Pancreas (tissue), 10 donors: Measurements from ENCODE around the gene SYNJ2. TPM values are rescaled to one million over a fixed set of nuclear protein-coding genes. Genes with fewer than 3 reads are reported as not detected.

Experiments used
- ATAC-seq, 4 donors: fragments of 200-7000 bp; cut with Tn5 transposase; one replicate each; pipeline versions ENCODE4 v1.8.0 to v1.9.1; 2020; ENCODE audit warnings: mild to moderate bottlenecking in 4 of 4, moderate library complexity in 4 of 4
- DNase-seq, 6 donors: peaks; one replicate each; pipeline ENCODE4 v3.0.0-alpha.2; 2020
- FAIRE-seq: peaks from 2 replicates; lab custom pipeline; 2012; peaks lifted over from hg19 to GRCh38; lab: Jason Lieb, UNC
- H3K27ac ChIP-seq, 4 donors: fragments of 200-600 bp; sonication (generic); 1 replicate in 3 of 4; 2 replicates in 1 of 4; pipeline versions ENCODE4 v1.5.0 to v1.8.0; 2020
- H3K27me3 ChIP-seq, 4 donors: fragments of 200-600 bp; one replicate each; pipeline ENCODE4 v1.8.0; 2021
- H3K36me3 ChIP-seq, 3 donors: fragments of 200-600 bp; sonication (generic) in 1 of 3; one replicate each; pipeline versions ENCODE4 v1.5.0 to v1.8.0; 2020 to 2021
- H3K4me1 ChIP-seq, 3 donors: fragments of 200-600 bp; one replicate each; pipeline ENCODE4 v1.8.0; 2021
- H3K4me3 ChIP-seq, 4 donors: fragments of 200-600 bp; sonication (generic) in 2 of 4; one replicate each; pipeline versions ENCODE4 v1.5.0 to v1.8.0; 2020 to 2021
- H3K9me3 ChIP-seq, 4 donors: fragments of 200-600 bp; one replicate each; pipeline ENCODE4 v1.8.0; 2021
- whole genome bisulfite sequencing, 2 donors: extraction: QIAGEN DNeasy Blood & Tissue Kit; methylation state at CpG; one replicate each; pipeline ENCODE4 v1.1.7; 2013; 5-methylcytosine and 5-hydroxymethylcytosine counted together
- intact Hi-C, 3 donors: fragments of 100-400 bp; cut with DNase I; formaldehyde crosslinking; loops; one replicate each; pipeline versions ENCODE4 v1.11.1 to v1.14.2; 2022
- polyA plus RNA-seq, 2 donors: library from polyadenylated mRNA; stranded (reverse); fragments of 200-250 nt; gene quantifications; one replicate each; pipeline ENCODE4 v1.2.3, GENCODE V29; 2013
- total RNA-seq, 6 donors: library from RNA; stranded (reverse); fragmentation: NEBNext Ultra II Directional in 4 of 6; extraction: Animal tissue kit (Norgen Biotek cat#: 25700) in 4 of 6; gene quantifications; one replicate each; pipeline versions ENCODE4 v1.2.1 to v1.2.4, GENCODE V29; 2021 to 2023
- TF ChIP-seq, protein P1 (sequence below), 4 donors: fragments of 200-600 bp; sonication (generic) in 3 of 4; IDR thresholded peaks; one replicate each; pipeline versions ENCODE4 v1.5.0 to v1.8.0; 2021; ENCODE audit warnings: antibody characterized with exemption in 4 of 4
- donor health status: healthy with polysubstance abuse.
- donor health status: DM: no; HTN: no; CAD: no; lungs with moderate emphysema.
- donor health status: DM: no; HTN: no; CAD: no.
- donor health status: control.
- donor health status: control.
- donor health status: Bipolar disorder and iron deficiency.
- donor health status: DM: yes; HTN: yes; CAD: no.
- donor health status: DM: no; HTN: no; CAD: no.
- donor health status: DM: no; HTN: no; CAD: no.
- donor health status: DM: yes; HTN: yes; CAD: no.

The SYNJ2 gene
- total and polyA plus RNA-seq, 8 donors = 7.9 to 17.1 (median 9.9) TPM

DNA sequence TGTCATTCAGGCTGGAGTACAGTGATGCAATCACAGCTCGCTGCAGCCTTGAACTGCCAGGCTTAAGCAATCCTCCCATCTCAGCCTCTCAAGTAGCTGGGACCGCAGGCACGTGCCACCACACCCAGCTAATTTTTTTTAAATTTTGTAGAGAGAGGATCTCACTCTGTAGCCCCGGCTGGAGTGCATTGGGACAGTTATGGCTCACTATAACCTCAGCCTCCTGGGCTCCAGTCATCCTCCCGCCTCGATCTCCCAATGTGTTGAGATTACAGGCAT lies 99.9 kb downstream of the SYNJ2 start:
- FAIRE-seq (no peak), DNase-seq (no peak), ATAC-seq (no peak)
- Histone ChIP-seq H3K4me3 (no peak overlapping the region), H3K4me1 (no peaks in the 10 kb centered on the region), H3K27ac (no peak overlapping the region), H3K27me3 (no peaks in the 10 kb centered on the region), H3K9me3 (no peaks in the 10 kb centered on the region), H3K36me3 (peaks cover 0 to 35% (median 19%) of the 10 kb centered on the region in 3 donors)
- TF ChIP-seq, protein P1, sequence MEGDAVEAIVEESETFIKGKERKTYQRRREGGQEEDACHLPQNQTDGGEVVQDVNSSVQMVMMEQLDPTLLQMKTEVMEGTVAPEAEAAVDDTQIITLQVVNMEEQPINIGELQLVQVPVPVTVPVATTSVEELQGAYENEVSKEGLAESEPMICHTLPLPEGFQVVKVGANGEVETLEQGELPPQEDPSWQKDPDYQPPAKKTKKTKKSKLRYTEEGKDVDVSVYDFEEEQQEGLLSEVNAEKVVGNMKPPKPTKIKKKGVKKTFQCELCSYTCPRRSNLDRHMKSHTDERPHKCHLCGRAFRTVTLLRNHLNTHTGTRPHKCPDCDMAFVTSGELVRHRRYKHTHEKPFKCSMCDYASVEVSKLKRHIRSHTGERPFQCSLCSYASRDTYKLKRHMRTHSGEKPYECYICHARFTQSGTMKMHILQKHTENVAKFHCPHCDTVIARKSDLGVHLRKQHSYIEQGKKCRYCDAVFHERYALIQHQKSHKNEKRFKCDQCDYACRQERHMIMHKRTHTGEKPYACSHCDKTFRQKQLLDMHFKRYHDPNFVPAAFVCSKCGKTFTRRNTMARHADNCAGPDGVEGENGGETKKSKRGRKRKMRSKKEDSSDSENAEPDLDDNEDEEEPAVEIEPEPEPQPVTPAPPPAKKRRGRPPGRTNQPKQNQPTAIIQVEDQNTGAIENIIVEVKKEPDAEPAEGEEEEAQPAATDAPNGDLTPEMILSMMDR (IDR thresholded peaks at IDR 0.05) = no peak
- intact Hi-C loops = no loop called here
- WGBS, 2 donors = 93 to 98% methylated on average over 6 of the region's 6 CpGs

GRCh38 chr6:158083455-158084325 lies 102.0 kb downstream of the SYNJ2 start:
- intact Hi-C loops = no loop called here
- Histone ChIP-seq H3K27ac (no peak overlapping the region), H3K4me3 (no peak overlapping the region), H3K27me3 (no peaks in the 10 kb centered on the region), H3K4me1 (no peaks in the 10 kb centered on the region), H3K9me3 (no peaks in the 10 kb centered on the region), H3K36me3 (peaks cover 0 to 39% (median 11%) of the 10 kb centered on the region in 3 donors)
- ATAC-seq (no peak), FAIRE-seq (no peak), DNase-seq (no peak)
- TF ChIP-seq, protein P1 (IDR thresholded peaks at IDR 0.05) = no peak
- 89 to 92% methylated on average over 23 of the region's 23 CpGs for WGBS, 2 donors

DNA sequence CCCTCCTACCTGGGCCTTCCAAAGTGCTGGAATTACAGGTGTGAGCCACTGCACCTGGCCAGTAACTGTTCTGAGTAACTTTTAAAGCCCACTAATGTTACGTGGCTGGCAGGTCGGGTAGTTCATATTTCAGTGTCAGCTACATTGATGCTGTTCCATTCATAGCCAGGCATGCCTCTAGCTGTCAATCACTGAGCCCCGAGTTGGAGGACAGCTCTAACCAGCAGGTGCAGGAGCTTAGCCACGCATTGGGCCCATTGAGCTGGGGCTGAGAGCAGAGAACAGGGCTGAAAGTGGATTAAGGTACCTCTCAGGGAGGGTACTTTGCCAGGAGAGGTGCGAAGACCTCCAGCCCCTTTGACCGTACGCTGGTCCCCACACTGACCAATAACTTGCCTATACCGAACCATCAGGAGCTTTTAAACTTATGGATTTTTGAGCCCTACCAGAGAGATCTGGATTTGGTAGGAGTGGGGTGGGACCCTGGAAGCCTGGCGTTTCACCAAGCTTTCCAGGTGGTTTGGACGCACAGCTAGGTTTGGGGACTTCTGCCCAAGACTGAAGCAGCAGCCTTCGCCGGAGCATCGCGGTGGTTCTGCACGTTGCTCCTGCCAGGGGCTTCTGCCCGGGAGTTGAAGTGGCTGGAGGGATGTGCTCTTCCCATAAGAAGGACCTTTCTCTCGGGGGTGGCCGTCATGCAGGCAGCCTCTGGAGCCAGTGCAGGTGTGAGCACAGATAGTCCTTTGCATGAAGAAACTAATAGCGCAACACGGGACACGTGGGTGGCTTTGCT lies 103.8 kb downstream of the SYNJ2 start:
- no peaks in the 10 kb centered on the region for H3K27me3 ChIP-seq
- DNase-seq (no peak), FAIRE-seq (no peak), ATAC-seq (no peak)
- H3K4me1 ChIP-seq = no peaks in the 10 kb centered on the region
- no peaks in the 10 kb centered on the region for H3K9me3 ChIP-seq
- H3K27ac ChIP-seq = no peak overlapping the region
- TF ChIP-seq, protein P1 (IDR thresholded peaks at IDR 0.05) = no peak
- WGBS, 2 donors = 89 to 93% methylated on average over 21 of the region's 21 CpGs
- H3K4me3 ChIP-seq = no peak overlapping the region
- peaks cover 0 to 39% (median 11%) of the 10 kb centered on the region in 3 donors for H3K36me3 ChIP-seq
- intact Hi-C loops = no loop called here

DNA sequence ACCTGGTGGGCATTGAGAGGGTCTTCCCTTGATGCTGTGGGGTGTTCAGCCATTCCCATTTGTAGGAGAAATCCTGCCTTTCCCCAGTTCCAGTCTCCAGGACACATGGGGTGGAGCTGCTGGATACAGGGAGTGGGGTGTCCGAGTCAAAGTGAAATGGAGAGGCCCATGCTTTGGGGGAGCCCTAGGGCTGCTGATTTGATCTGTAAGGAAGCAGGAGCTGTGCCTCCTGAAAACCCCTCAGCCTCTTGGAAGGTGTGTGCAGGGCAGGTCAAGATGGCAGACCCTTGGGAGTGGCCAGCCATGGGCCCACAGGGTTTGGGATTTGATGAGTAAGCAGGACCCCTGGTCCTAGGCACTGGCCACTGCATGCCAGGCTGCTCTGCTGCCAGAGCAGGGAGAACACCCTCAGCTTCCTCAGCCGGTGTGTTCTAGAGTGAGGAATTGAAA lies 104.4 kb downstream of the SYNJ2 start:
- H3K9me3 ChIP-seq = no peaks in the 10 kb centered on the region
- peaks cover 0 to 37% (median 11%) of the 10 kb centered on the region in 3 donors for H3K36me3 ChIP-seq
- WGBS, 2 donors = 88 to 93% methylated on average over 2 of the region's 2 CpGs
- no peaks in the 10 kb centered on the region for H3K4me1 ChIP-seq
- ATAC-seq = peak in 2 of 4 donors; percentile 30 to 52
- TF ChIP-seq, protein P1 (IDR thresholded peaks at IDR 0.05) = no peak
- no peak for DNase-seq
- H3K27me3 ChIP-seq = no peaks in the 10 kb centered on the region
- H3K27ac ChIP-seq = no peak overlapping the region
- no peak overlapping the region for H3K4me3 ChIP-seq
- FAIRE-seq = no peak
- intact Hi-C loops = no loop called here
